ENCODE data around the gene PDE3B.

The PDE3B gene

DNA sequence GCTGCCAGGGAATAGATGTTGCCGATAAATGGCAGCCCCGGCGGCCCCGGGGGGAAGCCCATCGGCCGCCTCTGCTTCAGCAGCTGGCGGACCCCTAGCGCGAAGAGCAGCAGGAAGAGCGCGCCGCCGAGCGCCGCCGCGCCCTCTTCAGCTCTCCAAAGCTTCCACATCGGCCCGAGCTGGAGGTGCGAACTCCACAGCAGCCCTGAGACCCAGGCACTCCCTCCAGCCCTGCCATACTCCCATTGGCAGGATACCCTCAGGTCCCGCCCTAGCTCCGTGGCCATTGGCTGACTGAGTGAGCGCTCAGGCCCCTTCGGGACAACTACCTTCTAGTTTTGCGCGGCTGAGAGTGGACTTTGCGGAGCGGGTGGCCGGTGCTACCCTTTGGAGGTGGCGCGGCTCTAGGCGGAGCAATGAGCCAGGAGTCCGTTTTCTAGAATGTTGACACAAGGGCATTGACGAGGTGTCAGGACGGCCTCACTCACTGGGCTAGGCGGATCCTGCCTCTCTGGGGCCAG is 248.5 kb downstream of the PDE3B start, which contains the start of gene CYP2R1:
TSS of gene CYP2R1 (minus strand) at position 196 of the 521 bp plus-strand sequence. CDS start at position 170, 26 bp downstream.
- peak; percentile 75 for DNase-seq

DNA sequence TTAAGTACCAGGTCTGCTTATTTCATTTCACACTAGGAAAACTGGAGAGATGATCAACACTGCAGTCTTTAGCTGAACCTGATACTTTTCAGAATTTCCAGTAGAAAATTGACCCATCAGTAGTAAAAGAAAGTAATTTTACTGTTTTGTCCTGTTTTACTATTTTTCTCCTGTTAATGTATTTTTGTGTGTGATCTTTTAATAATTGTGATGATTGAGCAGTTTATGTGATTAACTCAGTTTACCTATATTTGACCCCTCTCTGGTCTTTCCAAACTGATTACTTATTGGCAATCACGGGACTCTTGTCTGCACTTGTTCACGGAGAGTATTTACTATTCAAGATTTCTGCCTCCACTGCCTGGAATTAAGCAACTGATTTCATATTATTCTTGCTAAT is 249.0 kb downstream of the PDE3B start:
- no peak for DNase-seq

DNA sequence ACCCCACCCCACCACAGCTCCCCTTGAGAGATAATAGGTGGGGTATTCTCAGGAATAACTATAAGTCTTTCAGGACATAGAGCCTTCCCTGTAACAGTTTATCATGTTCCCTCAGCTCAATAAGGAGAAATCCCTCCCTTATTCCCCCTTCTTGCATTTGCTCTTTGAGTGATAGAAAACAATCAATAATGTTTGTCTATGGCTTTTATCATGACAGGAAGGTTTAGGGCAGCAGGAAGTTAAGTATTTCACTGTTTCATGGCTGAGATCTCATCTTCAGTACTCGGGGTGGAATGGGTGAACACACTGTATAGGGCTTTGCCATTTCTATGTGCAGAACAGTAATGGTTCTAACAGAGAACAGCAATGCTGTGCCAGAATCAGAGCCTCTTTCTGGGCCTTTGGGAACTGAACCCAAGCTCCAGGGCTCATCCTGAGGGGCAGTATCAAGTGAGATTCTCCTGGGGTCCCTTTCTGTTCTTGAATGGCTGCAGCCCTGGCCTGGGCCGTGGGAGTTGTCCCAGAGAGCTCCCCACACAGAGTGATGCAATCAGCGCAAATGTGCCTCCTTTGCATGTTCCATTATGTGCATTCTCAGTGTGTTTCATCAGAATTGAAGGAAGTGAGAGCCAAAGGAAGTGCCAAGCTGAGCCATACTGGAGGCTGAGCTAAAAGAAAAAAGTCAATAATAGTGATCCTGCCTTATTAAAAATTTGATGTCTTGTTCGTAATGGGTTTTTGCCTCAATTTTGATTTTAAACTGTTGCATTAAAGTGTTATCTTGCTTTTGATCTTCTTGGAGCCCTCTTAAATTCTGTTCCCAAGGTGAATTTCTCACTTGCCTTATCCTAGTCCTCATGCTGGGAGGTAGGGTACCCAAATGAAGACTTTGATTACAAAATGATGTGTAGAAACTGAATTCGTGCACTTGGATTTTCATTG is 251.3 kb downstream of the PDE3B start:
- no peak for DNase-seq

DNA sequence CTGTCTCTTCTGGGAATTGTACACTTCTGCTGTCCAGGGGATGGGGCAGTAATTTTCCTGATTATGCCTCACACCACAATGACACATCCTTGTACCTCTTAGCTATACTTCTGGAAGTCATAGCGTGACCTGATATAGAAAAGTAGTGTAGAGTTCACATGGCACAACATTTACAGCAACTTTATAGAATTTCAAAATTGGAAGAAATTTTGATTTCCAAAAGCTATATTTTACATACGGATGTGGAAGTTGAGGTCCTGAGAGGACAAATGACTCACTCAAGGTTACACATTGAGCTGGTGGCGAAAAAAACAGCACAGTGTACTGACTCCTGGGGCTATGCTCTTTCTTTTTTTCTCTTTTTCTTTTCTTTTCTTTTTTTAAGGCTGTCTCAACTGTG is 254.8 kb downstream of the PDE3B start:
- DNase-seq = no peak

DNA sequence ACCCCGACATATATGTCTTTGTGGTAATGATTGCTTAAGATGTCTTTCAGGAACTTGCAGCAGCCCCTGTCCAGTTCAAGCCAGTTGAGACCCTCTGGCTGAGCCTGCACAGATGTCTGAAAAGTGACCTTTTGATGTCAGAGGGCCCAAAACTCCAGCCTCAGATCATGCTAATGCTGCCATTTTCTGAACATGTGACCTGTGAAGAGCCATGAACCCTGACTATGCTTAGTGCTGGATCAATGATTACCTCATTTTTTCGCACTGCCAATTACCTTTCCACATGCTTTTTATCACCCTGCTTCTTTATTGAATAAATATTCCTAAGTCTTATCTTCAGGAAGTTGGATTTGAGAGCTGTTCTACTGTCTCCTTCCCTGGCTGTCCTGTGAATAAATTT is 255.3 kb downstream of the PDE3B start:
- DNase-seq = no peak

DNA sequence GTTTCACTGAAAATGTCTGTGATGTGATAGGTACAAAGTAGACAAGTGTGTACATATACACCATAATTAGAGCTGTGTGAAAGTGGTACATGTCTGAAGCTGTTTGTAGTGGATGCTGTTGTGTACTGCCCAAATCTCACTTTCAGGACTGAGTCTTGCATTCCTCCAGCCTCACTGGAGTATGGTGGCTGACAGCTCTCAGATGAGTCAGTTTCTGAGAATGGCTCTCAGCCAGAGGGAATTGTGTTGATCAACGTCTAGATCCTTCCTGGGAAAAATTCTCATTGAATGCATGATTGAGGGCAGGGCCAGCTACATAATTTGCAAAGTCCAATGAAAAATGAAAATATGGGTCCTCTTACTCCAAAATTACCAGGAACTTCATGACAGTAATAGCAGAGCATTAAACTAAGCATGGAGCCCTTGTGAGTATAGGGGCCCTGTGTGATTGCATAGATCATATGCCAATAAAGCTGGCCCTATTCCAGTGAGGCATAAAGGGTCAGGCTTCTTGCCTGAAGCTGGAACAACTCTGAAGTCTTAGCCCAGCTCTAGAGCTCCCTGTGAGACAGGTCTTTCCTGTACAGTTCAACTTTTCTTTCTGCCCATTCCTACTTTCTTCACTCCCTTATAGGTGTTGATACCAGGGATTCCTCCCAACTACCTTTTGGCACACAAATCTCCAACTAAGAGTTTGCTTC is 259.2 kb downstream of the PDE3B start:
- no peak for DNase-seq

DNA sequence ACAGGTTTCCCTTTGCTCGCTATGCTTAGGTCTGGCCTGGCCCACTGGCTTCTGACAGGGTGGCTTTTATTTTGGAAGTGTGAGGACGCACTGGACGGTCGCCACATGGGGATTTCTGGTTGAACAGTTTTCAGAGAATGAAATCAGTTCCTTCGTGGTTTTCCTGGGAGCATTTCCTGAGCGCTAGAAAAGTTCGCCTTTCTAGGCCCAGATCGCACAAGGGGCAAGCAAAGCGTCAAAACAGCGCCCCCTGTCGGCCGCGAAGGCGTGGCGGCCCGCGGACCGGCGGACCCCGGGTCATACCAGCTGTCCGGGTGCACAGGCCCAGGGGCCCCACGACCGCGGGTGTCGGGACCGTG is 261.1 kb downstream of the PDE3B start:
- no peak for DNase-seq

DNA sequence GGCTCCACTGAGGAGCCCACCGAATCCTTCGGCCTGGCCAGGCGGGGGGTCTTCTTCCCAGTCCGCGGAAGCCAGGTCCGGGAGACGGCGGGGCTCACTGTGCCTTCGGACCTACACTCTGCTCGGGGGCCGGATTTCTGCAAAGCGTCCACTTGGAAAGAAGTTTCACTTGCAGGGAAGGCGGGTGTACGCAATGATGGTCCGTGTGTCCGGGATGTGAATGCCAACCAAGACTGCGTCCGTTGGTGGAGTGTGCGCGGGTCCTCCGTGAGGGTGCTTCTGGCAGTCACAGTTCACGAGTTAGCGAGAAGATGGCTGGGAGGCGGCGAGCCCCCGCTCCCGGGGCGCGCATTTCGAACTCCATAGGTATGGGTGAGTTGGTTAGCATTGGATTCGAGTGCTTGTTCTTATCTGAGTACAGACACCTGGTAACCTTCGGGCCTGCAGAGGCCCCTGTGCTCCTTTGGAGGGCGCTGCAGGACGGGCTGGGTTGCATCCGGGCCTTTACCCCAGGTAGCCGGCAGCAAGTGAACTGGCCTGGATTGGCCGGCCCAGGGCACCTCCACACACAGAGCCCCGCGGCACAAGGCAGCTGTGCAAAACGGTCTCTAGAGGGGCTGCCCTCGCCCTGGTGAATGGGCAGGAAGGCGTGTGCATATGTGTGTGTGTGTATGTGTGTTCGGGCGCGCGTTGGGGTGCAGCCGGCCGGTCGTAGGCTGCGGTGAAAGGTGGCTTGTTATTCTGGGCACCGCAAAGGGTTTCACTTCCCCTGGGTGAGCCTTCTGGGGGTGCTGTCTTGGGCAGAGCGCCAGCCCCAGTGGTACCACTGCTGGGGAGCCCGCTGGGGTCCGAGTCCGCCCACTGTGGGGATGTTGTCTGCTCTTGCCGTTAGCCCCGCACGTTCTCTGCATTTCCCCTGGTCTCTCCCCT is 261.8 kb downstream of the PDE3B start:
- DNase-seq = no peak

DNA sequence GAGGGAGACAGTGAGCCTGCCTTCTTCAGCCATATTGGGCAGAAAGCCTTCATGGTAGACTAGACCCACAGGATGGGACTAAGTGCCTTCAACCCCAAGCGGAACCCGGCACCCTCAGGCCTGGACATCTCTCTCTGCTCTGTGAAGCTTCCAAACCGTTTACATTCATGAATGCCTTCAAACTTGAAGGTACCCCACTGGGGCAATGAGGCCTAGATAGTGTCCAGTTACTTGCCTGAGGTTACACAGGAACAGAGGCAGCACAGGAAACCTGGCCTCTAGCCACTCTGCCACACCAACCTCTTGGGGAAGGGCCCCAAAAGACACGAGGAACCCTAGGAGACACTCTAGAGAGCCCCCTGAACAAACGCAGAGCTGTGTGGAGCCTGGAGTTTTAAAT is 263.0 kb downstream of the PDE3B start:
- DNase-seq = no peak

DNA sequence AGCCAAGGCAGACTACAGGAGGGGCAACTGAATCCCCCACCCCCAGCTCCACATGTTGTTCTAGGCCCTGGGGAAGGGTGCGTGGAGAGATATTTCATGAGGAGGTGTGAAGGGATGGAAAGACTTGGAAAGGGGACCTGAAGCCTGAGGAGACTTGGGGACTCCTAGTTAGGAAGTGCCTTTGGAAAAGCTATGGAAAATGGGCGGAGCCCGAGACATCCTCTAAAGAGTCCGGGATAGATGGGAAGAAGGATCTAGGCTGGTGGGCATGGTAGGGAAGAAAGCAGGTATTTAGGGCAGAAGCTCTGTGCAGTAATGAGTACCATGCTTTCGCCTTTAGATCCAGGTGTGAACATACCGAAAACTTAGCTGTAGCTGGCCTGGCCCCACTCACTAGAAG is 263.4 kb downstream of the PDE3B start:
- DNase-seq = no peak

DNA sequence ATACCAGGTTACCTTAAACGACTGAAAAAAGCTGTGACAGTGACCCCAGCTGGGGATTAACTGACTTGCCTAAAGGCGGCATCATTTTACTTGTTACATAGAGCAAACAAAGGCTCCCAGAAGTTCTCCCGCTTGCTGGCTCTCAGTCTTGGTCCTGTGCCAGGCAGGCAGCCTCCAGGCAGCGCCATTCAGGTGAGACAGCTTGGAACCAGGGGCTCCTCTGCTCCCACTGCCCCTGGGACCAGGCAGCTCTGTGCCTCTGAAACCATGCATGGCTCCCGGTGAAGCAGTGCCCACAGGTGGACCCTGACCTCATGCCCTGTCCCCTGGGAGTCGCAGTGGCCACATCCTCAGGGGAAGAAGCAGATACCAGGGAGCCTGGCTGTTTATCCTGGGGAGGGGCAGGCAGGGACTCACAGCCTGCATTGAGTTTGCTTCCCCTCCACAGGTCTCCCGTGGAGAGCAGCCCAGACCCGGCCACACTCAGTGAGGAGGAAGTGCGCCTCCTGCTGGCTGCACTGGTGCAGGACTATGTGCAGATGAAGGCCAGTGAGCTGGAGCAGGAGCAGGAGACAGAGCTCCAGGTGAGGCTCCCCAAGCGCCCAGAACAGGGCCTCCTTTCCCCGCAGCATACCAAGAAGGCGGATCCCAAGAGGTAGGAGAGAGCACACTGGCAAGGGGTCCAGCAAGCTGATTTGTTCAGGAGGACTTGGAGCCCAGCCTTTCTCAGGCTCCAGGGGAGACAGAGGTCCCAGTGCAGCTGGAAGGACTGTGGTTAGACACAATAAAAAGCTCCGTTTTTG is 264.0 kb downstream of the PDE3B start:
- DNase-seq = peak; percentile 24

DNA sequence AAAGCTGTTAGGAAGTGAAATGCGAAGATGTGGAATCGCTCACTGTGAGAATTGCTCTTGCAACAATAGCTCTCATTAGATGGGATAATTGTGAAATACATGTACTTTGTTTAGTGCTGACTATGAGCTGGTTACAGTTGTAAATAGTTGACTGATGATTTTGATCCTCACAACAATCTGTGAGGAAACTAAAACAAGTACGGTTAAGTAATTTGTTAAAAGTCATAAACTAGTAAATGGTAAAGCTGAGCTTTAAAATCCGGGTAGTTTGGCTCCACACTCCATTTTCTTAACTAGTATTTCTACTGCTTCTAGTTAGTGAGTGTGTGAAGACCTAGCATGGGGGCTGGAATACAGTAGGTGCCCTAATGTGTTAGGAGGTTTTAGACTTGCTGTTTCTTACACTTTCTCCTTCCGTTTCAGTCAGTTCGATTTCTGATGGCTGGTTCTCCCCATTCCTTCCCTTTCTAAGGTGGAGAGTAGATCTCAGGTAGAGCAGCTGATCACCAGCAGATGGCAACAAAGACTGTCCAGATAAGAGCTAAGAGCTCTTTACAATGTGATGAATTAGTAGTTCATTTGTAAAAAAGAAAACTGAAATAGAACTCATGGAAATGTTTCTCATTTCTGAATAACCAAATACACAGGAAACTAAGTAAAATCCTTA is 264.7 kb downstream of the PDE3B start:
- peak; percentile 36 for DNase-seq

DNA sequence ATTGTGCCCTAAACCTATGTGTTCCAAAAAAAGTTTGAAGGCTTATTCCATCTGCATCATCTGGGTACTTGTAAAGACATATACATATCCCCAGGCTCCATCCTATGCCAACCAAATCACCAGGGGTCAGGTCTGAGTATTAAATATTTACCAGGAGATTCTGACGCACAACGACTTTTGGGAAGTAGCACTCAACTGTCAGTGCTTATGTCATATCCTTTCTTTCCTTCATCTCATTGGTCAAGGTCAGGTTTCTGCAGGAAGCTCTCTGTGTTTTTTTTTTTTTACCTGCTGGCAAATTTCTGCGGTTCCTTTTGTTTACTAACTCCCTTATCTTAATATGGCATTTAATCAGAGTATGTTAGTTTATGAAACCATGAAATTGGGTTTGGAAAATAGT is 270.9 kb downstream of the PDE3B start:
- DNase-seq = no peak

DNA sequence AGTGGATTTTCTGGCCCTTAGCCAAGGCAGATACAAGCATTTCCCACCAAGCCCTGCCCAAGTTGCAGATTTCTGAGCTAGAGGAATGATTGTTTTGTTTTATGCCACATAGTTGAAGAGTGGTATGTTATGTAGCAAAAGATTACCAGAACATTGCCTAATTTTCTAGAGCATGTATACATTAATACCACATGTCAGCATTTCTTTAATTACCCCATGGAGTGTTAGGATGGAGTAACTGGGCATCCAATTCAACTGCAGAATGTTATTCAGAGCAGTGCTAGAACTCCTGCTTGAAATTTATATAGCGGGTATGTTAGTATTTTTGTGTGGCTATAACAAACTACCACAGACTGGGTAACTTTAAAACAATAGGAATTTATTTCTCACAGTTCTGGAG is 272.8 kb downstream of the PDE3B start:
- DNase-seq = no peak

Data from NCI-H2081 treated with DMSO at 0.1 percent for 48 hours (cell line).